K562 (cell line): ENCODE measurements around the gene NPIPB2. TPM values are rescaled to one million over a fixed set of nuclear protein-coding genes. Genes with fewer than 3 reads are reported as not detected.

Source experiments
- BACH1 ChIP-seq: fragments of 200-800 bp; sonication (Bioruptor generic); IDR thresholded peaks from 2 replicates; pipeline ENCODE4 v1.6.1; 2016; ENCODE audit warnings: missing genetic modification characterization, missing compliant biosample characterization
- BHLHE40 ChIP-seq: IDR thresholded peaks from 2 replicates; pipeline ENCODE4 v1.6.1; 2011; ENCODE audit warnings: low read length, improper control_type of control experiment
- CHD1 ChIP-seq: fragments of 200-600 bp; sonication (generic); IDR thresholded peaks from one replicate; pipeline ENCODE4 v1.6.1; 2012; ENCODE audit warnings: mild to moderate bottlenecking, moderate library complexity, low read length, inconsistent platforms
- CREB3 ChIP-seq: fragments of 450-650 bp; conservative IDR thresholded peaks from 2 replicates; pipeline ENCODE4 v1.6.1; 2016; ENCODE audit warnings: missing genetic modification characterization, low read depth, mild to moderate bottlenecking, missing compliant biosample characterization, moderate library complexity
- JUN ChIP-seq, 2 experiments: sonication (generic) in 1 of 2; formaldehyde crosslinking in 1 of 2; IDR thresholded peaks; 2 replicates each; pipeline versions ENCODE4 v1.6.1 to v1.8.0; 2012 to 2022; ENCODE audit warnings: borderline replicate concordance in 2 of 2, mild to moderate bottlenecking in 2 of 2, improper control_type of control experiment in 1 of 2, low read depth in 1 of 2, low read length in 1 of 2, missing genetic modification reagents in 1 of 2
- OTX1 ChIP-seq: fragments of 450-650 bp; formaldehyde crosslinking; IDR thresholded peaks from 2 replicates; pipeline ENCODE4 v1.4.0; 2022; ENCODE audit warnings: mild to moderate bottlenecking
- PHF8 ChIP-seq: fragments of 200-600 bp; sonication (generic); IDR thresholded peaks from 2 replicates; pipeline ENCODE4 v1.6.1; 2012; ENCODE audit warnings: mixed run types, mild to moderate bottlenecking, inconsistent platforms, low read length, moderate library complexity, borderline replicate concordance
- RBM22 ChIP-seq: fragments of 200-400 bp; formaldehyde crosslinking; IDR thresholded peaks from 2 replicates; pipeline ENCODE4 v1.6.1; 2018; ENCODE audit warnings: low read length, low read depth; ENCODE audit not compliant: poor library complexity, severe bottlenecking
- ZKSCAN8 ChIP-seq: fragments of 200-800 bp; sonication (Bioruptor generic); IDR thresholded peaks from 2 replicates; pipeline ENCODE4 v1.6.1; 2016; ENCODE audit warnings: missing genetic modification characterization, missing compliant biosample characterization
- ZNF24 ChIP-seq: fragments of 450-650 bp; IDR thresholded peaks from 2 replicates; pipeline ENCODE4 v1.6.1; 2016
- ZNF77 ChIP-seq: fragments of 250-450 bp; sonication (Bioruptor Pico); IDR thresholded peaks from 2 replicates; pipeline ENCODE4 v1.5.0; 2020
- ZNF780A ChIP-seq: fragments of 250-450 bp; sonication (Bioruptor Pico); IDR thresholded peaks from 2 replicates; pipeline ENCODE4 v1.5.0; 2021; ENCODE audit warnings: mild to moderate bottlenecking
- ZNF79 ChIP-seq: fragments of 250-450 bp; sonication (Bioruptor Pico); IDR thresholded peaks from 2 replicates; pipeline ENCODE4 v1.4.0; 2020; ENCODE audit warnings: low read depth, mild to moderate bottlenecking, moderate library complexity
- polyA plus RNA-seq, 8 experiments: library from polyadenylated mRNA; depleted of rRNA in 4 of 8; stranded (reverse) in 5 of 8; unstranded in 3 of 8; fragments of >200 nt; fragmentation: Nextera tagmentation in 2 of 8; fragmentation: Illumina TruSeq in 1 of 8; extraction: Ambion mirVana in 2 of 8; extraction: Trizol in 1 of 8; gene quantifications; 2 replicates each; pipeline versions ENCODE4 v1.2.1 to v1.2.3, GENCODE V29; 2011 to 2014; ENCODE audit warnings: inconsistent platforms in 1 of 8, missing spikeins in 1 of 8
- total RNA-seq, 7 experiments: library from RNA; depleted of rRNA in 6 of 7; stranded (reverse); fragments of >200 nt in 6 of 7; fragmentation: Illumina TruSeq in 2 of 7; extraction: Trizol in 2 of 7; gene quantifications; 2 replicates each; pipeline versions ENCODE4 v1.2.1 to v1.2.3, GENCODE V29; 2011 to 2021; ENCODE audit warnings: low replicate concordance in 1 of 7
- TF ChIP-seq, protein P1 (sequence below), 2 experiments: fragments of 450-650 bp; formaldehyde crosslinking in 1 of 2; IDR thresholded peaks; 2 replicates each; pipeline versions ENCODE4 v1.4.0 to v1.6.1; 2014 to 2020; ENCODE audit warnings: mild to moderate bottlenecking in 2 of 2, borderline replicate concordance in 1 of 2, low read depth in 1 of 2
- TF ChIP-seq, protein P2 (sequence below), 2 experiments: IDR thresholded peaks; 2 replicates each; pipeline ENCODE4 v1.6.1; 2011; ENCODE audit warnings: borderline replicate concordance in 1 of 2, control low read depth in 1 of 2, low read depth in 1 of 2, low read length in 1 of 2, mild to moderate bottlenecking in 1 of 2, mixed read lengths in 1 of 2, moderate library complexity in 1 of 2; ENCODE audit not compliant: insufficient read depth in 1 of 2, insufficient read length in 1 of 2, poor library complexity in 1 of 2, severe bottlenecking in 1 of 2; ENCODE audit errors: extremely low read depth in 1 of 2

The NPIPB2 gene
- total and polyA plus RNA-seq, 9 of the 15 experiments (the other 6 are each of a cell fraction or from before 2014, with no cell fraction given), result 0.21 to 2.9 (median 1.6) TPM; not detected in 1

GRCh38 chr16:11915114-11915643, 26.7 kb downstream of the NPIPB2 start (continued):
- TF ChIP-seq, protein P1, sequence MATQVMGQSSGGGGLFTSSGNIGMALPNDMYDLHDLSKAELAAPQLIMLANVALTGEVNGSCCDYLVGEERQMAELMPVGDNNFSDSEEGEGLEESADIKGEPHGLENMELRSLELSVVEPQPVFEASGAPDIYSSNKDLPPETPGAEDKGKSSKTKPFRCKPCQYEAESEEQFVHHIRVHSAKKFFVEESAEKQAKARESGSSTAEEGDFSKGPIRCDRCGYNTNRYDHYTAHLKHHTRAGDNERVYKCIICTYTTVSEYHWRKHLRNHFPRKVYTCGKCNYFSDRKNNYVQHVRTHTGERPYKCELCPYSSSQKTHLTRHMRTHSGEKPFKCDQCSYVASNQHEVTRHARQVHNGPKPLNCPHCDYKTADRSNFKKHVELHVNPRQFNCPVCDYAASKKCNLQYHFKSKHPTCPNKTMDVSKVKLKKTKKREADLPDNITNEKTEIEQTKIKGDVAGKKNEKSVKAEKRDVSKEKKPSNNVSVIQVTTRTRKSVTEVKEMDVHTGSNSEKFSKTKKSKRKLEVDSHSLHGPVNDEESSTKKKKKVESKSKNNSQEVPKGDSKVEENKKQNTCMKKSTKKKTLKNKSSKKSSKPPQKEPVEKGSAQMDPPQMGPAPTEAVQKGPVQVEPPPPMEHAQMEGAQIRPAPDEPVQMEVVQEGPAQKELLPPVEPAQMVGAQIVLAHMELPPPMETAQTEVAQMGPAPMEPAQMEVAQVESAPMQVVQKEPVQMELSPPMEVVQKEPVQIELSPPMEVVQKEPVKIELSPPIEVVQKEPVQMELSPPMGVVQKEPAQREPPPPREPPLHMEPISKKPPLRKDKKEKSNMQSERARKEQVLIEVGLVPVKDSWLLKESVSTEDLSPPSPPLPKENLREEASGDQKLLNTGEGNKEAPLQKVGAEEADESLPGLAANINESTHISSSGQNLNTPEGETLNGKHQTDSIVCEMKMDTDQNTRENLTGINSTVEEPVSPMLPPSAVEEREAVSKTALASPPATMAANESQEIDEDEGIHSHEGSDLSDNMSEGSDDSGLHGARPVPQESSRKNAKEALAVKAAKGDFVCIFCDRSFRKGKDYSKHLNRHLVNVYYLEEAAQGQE (IDR thresholded peaks at IDR 0.05; ENCODE audit: borderline replicate concordance), result no peak
- TF ChIP-seq, protein P1 (CRISPR knock-in tag; IDR thresholded peaks at IDR 0.05; ENCODE audit: low read depth), result 0 out of 2 replicates have a peak, but pooled peaks have one; percentile 5
- TF ChIP-seq CREB3, result no peak
- TF ChIP-seq BHLHE40, result peak; percentile 51; the same call in 1 of the 2 replicates
- TF ChIP-seq, protein P2, sequence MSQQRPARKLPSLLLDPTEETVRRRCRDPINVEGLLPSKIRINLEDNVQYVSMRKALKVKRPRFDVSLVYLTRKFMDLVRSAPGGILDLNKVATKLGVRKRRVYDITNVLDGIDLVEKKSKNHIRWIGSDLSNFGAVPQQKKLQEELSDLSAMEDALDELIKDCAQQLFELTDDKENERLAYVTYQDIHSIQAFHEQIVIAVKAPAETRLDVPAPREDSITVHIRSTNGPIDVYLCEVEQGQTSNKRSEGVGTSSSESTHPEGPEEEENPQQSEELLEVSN (IDR thresholded peaks at IDR 0.05; ENCODE audit: borderline replicate concordance in 1 of 2, extremely low read depth in 1 of 2, insufficient read depth in 1 of 2, insufficient read length in 1 of 2, low read depth in 1 of 2, low read length in 1 of 2, poor library complexity in 1 of 2, severe bottlenecking in 1 of 2), result peak in 1 of 2 experiments; percentile 87
- TF ChIP-seq ZKSCAN8 (CRISPR knock-in tag), result no peak
- TF ChIP-seq ZNF79, result no peak
- no peak for TF ChIP-seq RBM22
- TF ChIP-seq ZNF77, result no peak
- no peak for TF ChIP-seq ZNF780A (CRISPR knock-in tag)
- TF ChIP-seq PHF8, result peak; percentile 40; the same call in 1 of the 2 replicates
- no peak for TF ChIP-seq OTX1 (CRISPR knock-in tag)
- no peak for TF ChIP-seq ZNF24
- TF ChIP-seq JUN (IDR thresholded peaks at IDR 0.05; ENCODE audit: borderline replicate concordance, low read depth, low read length), result 0 out of 2 replicates have a peak, but pooled peaks have one; percentile 7
- TF ChIP-seq JUN (CRISPR knock-in tag; IDR thresholded peaks at IDR 0.05; ENCODE audit: borderline replicate concordance), result no peak
- peak; percentile 84 for TF ChIP-seq CHD1
- TF ChIP-seq BACH1 (tag), result no peak
